HepG2 (cell line): ENCODE results near the gene RASL10A. TPM values are rescaled to one million over a fixed set of nuclear protein-coding genes. Genes with fewer than 3 reads are reported as not detected.

ENCODE experiments used
- ARHGAP35 ChIP-seq: sonication (generic); formaldehyde crosslinking; IDR thresholded peaks from 2 replicates; pipeline ENCODE4 v1.9.0; 2022; ENCODE audit warnings: mild to moderate bottlenecking, inconsistent platforms, moderate library complexity, missing genetic modification reagents, borderline replicate concordance
- CAMTA2 ChIP-seq: sonication (generic); formaldehyde crosslinking; IDR thresholded peaks from 2 replicates; pipeline ENCODE4 v1.4.0; 2020; ENCODE audit warnings: mild to moderate bottlenecking, missing genetic modification reagents, borderline replicate concordance
- ELF3 ChIP-seq: IDR thresholded peaks from 2 replicates; pipeline ENCODE4 v1.6.1; 2016; ENCODE audit warnings: missing genetic modification reagents, missing compliant biosample characterization
- FOXC1 ChIP-seq: sonication (generic); formaldehyde crosslinking; IDR thresholded peaks from 2 replicates; pipeline ENCODE4 v1.8.0; 2022; ENCODE audit warnings: mild to moderate bottlenecking, missing genetic modification reagents, borderline replicate concordance
- GMEB1 ChIP-seq: sonication (generic); formaldehyde crosslinking; IDR thresholded peaks from 2 replicates; pipeline ENCODE4 v1.5.1; 2020; ENCODE audit warnings: missing genetic modification reagents, mild to moderate bottlenecking, borderline replicate concordance
- GMEB2 ChIP-seq: IDR thresholded peaks from 2 replicates; pipeline ENCODE4 v1.6.1; 2016; ENCODE audit warnings: missing biosample characterization, missing genetic modification reagents, low read depth
- IRX3 ChIP-seq: sonication (generic); formaldehyde crosslinking; IDR thresholded peaks from 2 replicates; pipeline ENCODE4 v1.8.1; 2023; ENCODE audit warnings: mild to moderate bottlenecking, low read depth, missing genetic modification reagents, borderline replicate concordance
- MIXL1 ChIP-seq: IDR thresholded peaks from 2 replicates; pipeline ENCODE4 v1.6.1; 2016
- MTERF4 ChIP-seq: sonication (generic); formaldehyde crosslinking; IDR thresholded peaks from 2 replicates; pipeline ENCODE4 v1.8.0; 2023; ENCODE audit warnings: mild to moderate bottlenecking, missing genetic modification reagents
- MTF2 ChIP-seq: sonication (generic); formaldehyde crosslinking; IDR thresholded peaks from 2 replicates; pipeline ENCODE4 v1.5.0; 2020; ENCODE audit warnings: missing genetic modification reagents, borderline replicate concordance
- TFAP4 ChIP-seq: sonication (generic); IDR thresholded peaks from 2 replicates; pipeline ENCODE4 v1.6.1; 2016; ENCODE audit warnings: low read depth, borderline replicate concordance
- ZBTB26 ChIP-seq: IDR thresholded peaks from 2 replicates; pipeline ENCODE4 v1.6.1; 2016; ENCODE audit warnings: missing compliant biosample characterization, missing genetic modification reagents, borderline replicate concordance
- ZBTB3 ChIP-seq: sonication (generic); formaldehyde crosslinking; IDR thresholded peaks from 2 replicates; pipeline ENCODE4 v1.4.0; 2020; ENCODE audit warnings: low read depth, mild to moderate bottlenecking, moderate library complexity, missing genetic modification reagents, borderline replicate concordance
- ZKSCAN5 ChIP-seq: sonication (generic); formaldehyde crosslinking; IDR thresholded peaks from 2 replicates; pipeline ENCODE4 v1.5.1; 2020; ENCODE audit warnings: mild to moderate bottlenecking, missing genetic modification reagents
- ZNF512 ChIP-seq: sonication (generic); formaldehyde crosslinking; IDR thresholded peaks from 2 replicates; pipeline ENCODE4 v1.4.0; 2020; ENCODE audit warnings: mild to moderate bottlenecking, missing genetic modification reagents
- ZNF556 ChIP-seq: sonication (generic); formaldehyde crosslinking; IDR thresholded peaks from 2 replicates; pipeline ENCODE4 v1.4.0; 2020; ENCODE audit warnings: mild to moderate bottlenecking, missing genetic modification reagents, borderline replicate concordance
- ZNF607 ChIP-seq: sonication (generic); formaldehyde crosslinking; IDR thresholded peaks from 2 replicates; pipeline ENCODE4 v1.5.1; 2020; ENCODE audit warnings: missing genetic modification reagents, mild to moderate bottlenecking, borderline replicate concordance
- ZNF780A ChIP-seq: sonication (generic); formaldehyde crosslinking; IDR thresholded peaks from 2 replicates; pipeline ENCODE4 v1.8.0; 2022; ENCODE audit warnings: mild to moderate bottlenecking, missing genetic modification reagents, moderate library complexity
- ZNF891 ChIP-seq: sonication (generic); formaldehyde crosslinking; IDR thresholded peaks from 2 replicates; pipeline ENCODE4 v1.5.0; 2020; ENCODE audit warnings: mild to moderate bottlenecking, missing genetic modification reagents
- polyA plus RNA-seq, 8 experiments: library from polyadenylated mRNA; depleted of rRNA in 3 of 8; stranded (reverse) in 7 of 8; unstranded in 1 of 8; fragments of >200 nt; fragmentation: Illumina TruSeq in 4 of 8; extraction: Trizol in 4 of 8; gene quantifications; 2 replicates each; pipeline versions ENCODE4 v1.2.1 to v1.2.3, GENCODE V29; 2011 to 2016; ENCODE audit warnings: low read depth in 4 of 8, missing spikeins in 1 of 8, mixed read lengths in 1 of 8; ENCODE audit not compliant: insufficient read depth in 1 of 8
- total RNA-seq, 5 experiments: library from RNA; depleted of rRNA; stranded (reverse); fragments of >200 nt; fragmentation: Illumina TruSeq; extraction: Trizol; gene quantifications; 2 replicates each; pipeline ENCODE4 v1.2.3, GENCODE V29; 2016; ENCODE audit warnings: low read depth in 1 of 5

RASL10A gene
- total and polyA plus RNA-seq, 2 of the 13 experiments (the other 11 are each of a cell fraction or from before 2014, with no cell fraction given), result 0.05 to 0.22 TPM

- no peak for TF ChIP-seq ZNF512 (CRISPR knock-in tag)
- TF ChIP-seq ZBTB26 (CRISPR knock-in tag), result no peak; the same call in 1 of the 2 replicates
- no peak for TF ChIP-seq ARHGAP35 (CRISPR knock-in tag)
- TF ChIP-seq IRX3, result peak; percentile 34; the same call in 1 of the 2 replicates
- TF ChIP-seq ZNF780A (CRISPR knock-in tag), result no peak
- TF ChIP-seq FOXC1 (CRISPR knock-in tag), result no peak; the same call in 1 of the 2 replicates
- peak; percentile 27; the same call in 1 of the 2 replicates for TF ChIP-seq TFAP4
- peak; percentile 52 for TF ChIP-seq GMEB1
- TF ChIP-seq ZKSCAN5 (CRISPR knock-in tag), result no peak
- TF ChIP-seq ELF3 (CRISPR knock-in tag), result peak; percentile 27
- TF ChIP-seq ZNF556 (CRISPR knock-in tag), result peak; percentile 84; the same call in 1 of the 2 replicates
- no peak for TF ChIP-seq CAMTA2 (CRISPR knock-in tag)
- TF ChIP-seq ZNF891 (CRISPR knock-in tag), result no peak
- TF ChIP-seq GMEB2 (CRISPR knock-in tag), result no peak
- peak; percentile 5; the same call in 1 of the 2 replicates for TF ChIP-seq MIXL1 (CRISPR knock-in tag)
- no peak; the same call in 1 of the 2 replicates for TF ChIP-seq MTF2 (CRISPR knock-in tag)
- 0 out of 2 replicates have a peak, but pooled peaks have one; percentile 89 for TF ChIP-seq ZBTB3
- TF ChIP-seq ZNF607 (CRISPR knock-in tag), result no peak; the same call in 1 of the 2 replicates
- no peak for TF ChIP-seq MTERF4 (CRISPR knock-in tag)
These were observed 47.5 kb downstream of the RASL10A start, which contains the start of the genes EWSR1 and RHBDD3 (continued) for GRCh38 chr22:29267858-29268510.
